Myocyte (in vitro differentiated cells): ENCODE data around the gene GGT7. TPM values are rescaled to one million over a fixed set of nuclear protein-coding genes. Genes with fewer than 3 reads are reported as not detected.
A peak's percentile ranks its signal among the peaks of the same experiment; 100 is the strongest.
"Not testable (repeated sequence)": the region's sequence is repeated elsewhere in the genome, so short reads cannot be mapped to it uniquely, and the experiment has no call there.

ENCODE experiments used
- DNase-seq: peaks from one replicate; pipeline ENCODE4 v3.0.0-alpha.2; 2012; ENCODE audit warnings: low read depth
- total RNA-seq: library from RNA; depleted of rRNA; stranded (reverse); fragments of >200 nt; gene quantifications from 2 replicates; pipeline ENCODE4 v1.2.3, GENCODE V29; 2014

Gene GGT7
- total RNA-seq, 1 donor from 2014 or later, result 3.1 TPM

DNA sequence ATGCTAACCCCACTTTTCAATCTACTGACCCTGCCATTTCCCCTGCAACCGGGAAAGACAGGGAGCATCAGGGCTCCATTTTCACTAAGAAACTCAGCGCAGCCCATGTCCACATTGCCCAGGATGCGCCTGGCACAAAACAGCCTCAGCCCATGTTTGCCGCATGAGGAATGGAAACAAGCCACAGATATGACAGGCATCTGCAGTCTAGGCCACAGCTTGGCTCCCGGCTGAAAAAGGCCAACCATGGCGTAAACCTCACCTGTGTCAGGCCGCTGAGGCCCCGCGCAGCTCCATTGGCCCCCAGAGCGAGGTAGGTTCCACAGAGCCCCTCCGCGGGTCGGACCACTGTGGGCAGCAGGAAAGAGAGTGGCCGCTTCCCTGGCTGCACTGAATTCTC is 21.7 kb downstream of the GGT7 start:
- peak; percentile 61 for DNase-seq

- DNase-seq, result no peak
These were observed 22.9 kb downstream of the GGT7 start for GRCh38 chr20:34849778-34850177.

DNA sequence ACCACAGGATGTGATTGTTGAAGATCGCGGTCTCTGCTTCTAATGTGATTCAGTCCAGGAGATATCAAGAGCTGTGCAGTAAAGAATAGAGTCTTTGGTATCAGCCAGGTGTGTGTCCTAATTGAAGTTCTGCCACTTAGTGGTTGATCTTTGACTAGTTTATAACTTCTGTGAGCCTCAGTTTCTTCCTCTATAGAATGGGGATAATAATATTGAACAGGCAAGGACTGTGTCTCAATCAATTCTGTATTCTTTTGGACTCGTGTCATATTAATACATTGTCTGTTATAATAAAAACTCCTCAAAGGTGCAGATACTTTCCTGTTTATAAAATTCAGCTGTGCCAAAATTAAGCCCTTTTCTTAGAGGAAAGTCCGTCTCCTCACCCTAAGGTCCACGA is 24.1 kb downstream of the GGT7 start:
- no peak for DNase-seq

DNA sequence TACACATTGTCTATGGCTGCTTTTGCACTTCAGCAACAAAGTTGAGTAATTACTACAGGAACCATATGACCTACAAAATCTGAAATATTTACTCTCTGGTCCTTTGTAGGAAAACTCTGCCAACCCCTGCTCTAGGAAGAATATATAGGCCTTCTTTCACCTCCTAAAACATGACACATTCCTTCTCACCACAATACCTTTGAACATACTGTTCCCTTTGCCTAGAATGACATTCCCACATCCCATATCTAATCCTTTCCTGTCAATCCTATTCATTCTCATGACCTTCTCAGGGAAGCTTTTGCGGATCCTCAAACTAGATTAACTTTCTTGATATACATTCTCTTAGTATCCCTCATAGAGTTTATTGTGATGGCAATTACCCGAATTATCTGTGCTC is 29.2 kb downstream of the GGT7 start:
- DNase-seq, result no peak

DNA sequence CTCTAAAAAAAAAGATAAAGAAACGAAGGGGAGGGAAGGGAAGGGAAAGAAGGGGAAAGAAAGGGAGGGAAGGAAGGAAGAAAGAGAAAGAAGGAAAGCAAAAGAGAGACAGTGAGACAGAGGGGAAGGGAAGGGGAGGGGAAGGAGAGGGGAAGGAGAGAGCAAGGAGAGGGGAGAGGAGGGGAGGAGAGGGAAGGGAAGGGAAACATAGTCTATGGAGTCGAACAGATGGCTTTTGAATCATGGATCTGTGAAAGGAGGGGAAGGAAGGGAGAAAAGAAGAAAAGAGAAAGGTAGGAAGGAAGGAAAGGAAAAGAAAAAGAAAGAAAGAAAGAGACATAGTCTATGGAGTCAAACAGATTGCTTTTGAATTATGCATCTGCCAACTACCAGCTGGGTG is 30.5 kb downstream of the GGT7 start:
- DNase-seq, result no peak

DNA sequence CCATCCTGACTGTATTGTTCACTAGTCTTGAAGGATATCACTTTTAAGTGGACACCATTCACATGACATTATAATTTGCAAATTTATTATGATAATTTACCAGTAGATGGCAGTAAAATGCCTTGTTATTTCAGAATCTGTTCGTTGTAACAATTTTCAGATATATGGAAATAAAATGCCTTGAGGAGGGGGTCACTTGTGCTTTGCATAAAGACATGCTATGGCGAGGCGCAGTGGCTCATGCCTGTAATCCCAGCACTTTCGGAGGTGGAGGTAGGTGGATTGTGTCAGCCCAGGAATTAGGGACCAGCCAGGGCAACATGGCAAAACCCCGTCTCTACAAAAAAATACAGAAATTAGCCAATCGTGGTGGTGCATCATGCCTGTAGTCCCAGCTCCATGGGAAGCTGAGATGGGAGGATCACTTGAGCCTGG is 38.2 kb downstream of the GGT7 start:
- peak; percentile 43 for DNase-seq

GRCh38 chr20:34831936-34832335 is 40.7 kb downstream of the GGT7 start:
- no peak for DNase-seq

GRCh38 chr20:34829191-34829590 is 43.5 kb downstream of the GGT7 start:
- no peak for DNase-seq

- DNase-seq, result peak; percentile 80
These were observed 46.9 kb downstream of the GGT7 start, which contains the start of gene NCOA6 for GRCh38 chr20:34825530-34826362. Gene NCOA6 (minus strand): TSS chr20:34825651. CDS start chr20:34782355, 43,296 bp downstream.

- peak; percentile 63 for DNase-seq
These were observed 47.7 kb downstream of the GGT7 start for GRCh38 chr20:34824806-34825529.

DNA sequence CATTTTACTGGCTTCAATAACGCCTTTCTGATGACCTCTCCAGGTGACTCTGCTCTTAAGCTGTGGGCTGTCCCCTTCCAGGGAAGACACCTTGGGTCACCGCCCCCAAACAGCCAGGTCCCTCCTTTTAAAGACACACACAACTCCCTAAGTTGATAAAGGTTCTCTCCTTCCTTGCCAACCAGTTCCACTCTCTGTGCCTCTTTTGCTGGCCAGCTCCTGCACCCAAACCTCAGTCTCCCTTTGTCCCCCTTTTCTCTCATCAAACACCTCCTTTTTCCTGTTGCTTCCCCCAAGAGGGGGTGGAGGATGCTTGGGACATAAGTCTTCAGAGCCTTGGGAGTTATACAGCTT is 48.2 kb downstream of the GGT7 start:
- peak; percentile 58 for DNase-seq

DNA sequence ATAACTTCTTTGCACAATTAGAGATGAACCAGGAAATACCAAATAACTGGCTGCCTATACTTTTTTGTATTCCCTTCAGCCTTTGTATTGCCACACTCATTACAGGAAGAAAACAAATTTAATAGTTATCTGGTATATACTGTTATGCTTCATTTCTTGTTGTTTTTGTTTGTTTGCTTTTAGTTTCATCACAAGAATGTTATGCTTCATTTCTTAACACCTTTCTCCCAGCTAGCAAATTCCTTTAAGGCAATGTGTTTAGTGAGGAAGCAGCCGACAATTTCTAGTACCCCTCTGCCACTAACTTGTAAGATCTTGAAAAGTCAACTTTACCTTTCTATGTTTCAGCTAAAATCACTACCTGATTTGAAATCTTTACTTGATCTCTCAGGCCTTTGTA is 48.6 kb downstream of the GGT7 start:
- DNase-seq, result no peak

GRCh38 chr20:34820805-34821578 is 51.7 kb downstream of the GGT7 start:
- no peak for DNase-seq

- no peak for DNase-seq
These were observed 54.9 kb downstream of the GGT7 start for GRCh38 chr20:34817801-34818200.

DNA sequence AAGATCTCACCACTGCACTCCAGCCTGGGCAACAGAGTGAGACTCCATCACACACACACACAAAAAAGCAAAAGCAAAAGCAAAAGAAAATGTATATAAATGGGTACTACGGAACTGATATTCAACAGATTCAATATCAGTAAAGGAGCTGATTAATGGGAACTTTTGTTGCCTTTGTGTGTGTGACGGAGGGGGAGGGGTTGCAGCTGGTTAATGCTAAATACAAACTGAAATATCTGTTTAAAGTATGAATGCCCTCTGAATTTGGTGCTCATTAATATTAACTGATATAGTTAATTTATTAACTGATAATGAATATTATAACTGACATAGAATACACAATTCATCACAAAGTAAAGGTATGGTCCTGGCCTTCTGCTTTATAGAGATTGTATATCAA is 55.6 kb downstream of the GGT7 start:
- no peak for DNase-seq

- no peak for DNase-seq
These were observed 57.0 kb downstream of the GGT7 start for GRCh38 chr20:34815636-34816035.

GRCh38 chr20:34808583-34808982 is 64.1 kb downstream of the GGT7 start:
- no peak for DNase-seq

DNA sequence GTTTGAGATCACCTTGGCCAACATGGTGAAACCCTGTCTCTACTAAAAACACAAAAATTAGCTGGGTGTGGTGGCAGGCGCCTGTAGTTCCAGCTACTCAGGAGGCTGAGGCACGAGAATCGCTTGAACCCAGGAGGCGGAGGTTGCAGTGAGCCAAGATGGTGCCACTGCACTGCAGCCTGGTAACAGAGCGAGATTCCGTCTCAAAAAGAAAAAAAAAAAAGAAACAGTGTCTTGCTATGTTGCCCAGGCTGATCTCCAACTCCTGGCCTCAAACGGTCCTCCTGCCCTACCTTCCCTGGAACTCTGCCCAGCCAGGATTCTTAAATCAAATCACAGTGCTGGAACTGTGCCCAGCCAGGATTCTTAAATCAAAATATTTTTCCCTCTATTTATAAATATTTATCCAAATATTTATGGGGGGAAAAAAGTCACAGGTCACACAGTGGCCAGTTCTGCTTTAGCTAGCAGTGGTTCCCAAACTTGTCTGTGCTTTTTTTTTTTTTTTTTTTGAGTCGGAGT is 64.7 kb downstream of the GGT7 start:
- DNase-seq, result not testable (repeated sequence)

DNA sequence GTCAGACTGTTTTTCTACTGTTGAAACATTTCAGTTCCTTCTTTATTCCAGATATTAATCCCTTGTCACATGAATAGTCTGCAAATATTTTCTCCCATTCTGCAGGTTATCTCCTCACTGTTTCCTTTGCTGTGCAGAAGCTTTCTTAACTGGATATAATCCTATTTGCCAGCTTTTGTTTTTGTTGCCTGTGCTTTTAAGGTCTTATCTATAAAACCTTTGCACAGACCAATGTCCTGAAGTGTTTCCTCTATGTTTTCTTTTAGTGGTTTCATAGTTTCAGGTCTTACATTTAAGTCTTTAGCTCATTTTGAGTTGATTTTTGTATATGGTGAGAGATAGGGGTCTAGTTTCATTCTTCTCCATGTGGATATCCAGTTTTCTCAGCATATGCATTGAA is 66.4 kb downstream of the GGT7 start:
- DNase-seq, result no peak

GRCh38 chr20:34798871-34799270 is 73.8 kb downstream of the GGT7 start:
- DNase-seq, result peak; percentile 12

- no peak for DNase-seq
These were observed 74.3 kb downstream of the GGT7 start for GRCh38 chr20:34798328-34798727.
